GM19463 (cell line): ENCODE measurements around the gene ZCCHC12.
A peak's percentile ranks its signal among the peaks of the same experiment; 100 is the strongest.
"Not testable (repeated sequence)": the region's sequence is repeated elsewhere in the genome, so short reads cannot be mapped to it uniquely, and the experiment has no call there.

Source experiments
- ATAC-seq: cut with Tn5 transposase; IDR thresholded peaks from one replicate; pipeline ENCODE4 v1.9.1; 2021; ENCODE audit warnings: mild to moderate bottlenecking, moderate library complexity; ENCODE audit not compliant: unreplicated experiment

Gene ZCCHC12

GRCh38 chrX:118823263-118824172 is at the start of gene ZCCHC12:
Gene ZCCHC12, plus strand, starts transcription at chrX:118823824. Its CDS starts 1,421 bp downstream, at chrX:118825245.
- ATAC-seq = peak; percentile 86

DNA sequence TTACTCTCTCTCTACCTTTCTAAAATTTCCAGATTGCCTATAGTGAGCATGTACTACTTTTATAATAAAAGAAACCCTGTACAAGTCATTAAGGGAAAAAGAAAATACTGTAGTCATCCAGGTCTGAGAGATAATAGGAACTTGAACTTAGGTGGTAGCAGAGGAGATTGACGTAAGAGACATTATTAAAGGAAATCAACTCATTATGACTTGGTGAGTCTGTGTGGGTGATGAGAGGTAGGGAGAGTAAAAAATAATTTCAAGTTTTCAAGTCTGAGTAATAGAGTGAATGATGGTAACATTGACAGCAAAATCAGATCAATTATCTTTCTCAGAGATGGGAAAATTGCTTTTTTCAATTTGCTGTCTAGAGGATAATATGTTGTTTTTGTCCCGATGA is 44.0 kb upstream of the ZCCHC12 start:
- ATAC-seq = no peak

DNA sequence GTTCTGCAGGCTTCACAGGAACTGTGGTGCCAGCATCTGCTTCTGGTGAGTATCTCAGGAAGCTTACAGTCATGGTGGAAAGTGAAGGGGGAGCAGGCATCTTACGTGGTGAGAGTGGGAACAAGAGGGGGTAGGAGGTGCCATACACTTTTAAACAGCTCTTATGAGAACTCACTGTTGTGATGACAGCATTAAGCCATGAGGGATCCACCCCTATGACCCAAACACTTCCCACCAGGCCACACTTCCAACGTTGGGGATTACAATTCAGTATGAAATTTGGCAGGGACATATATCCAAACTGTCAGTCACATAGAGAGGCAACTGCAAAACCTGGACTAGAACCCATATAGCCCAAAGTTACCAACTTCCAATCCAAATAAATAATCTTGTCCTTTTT is 43.1 kb upstream of the ZCCHC12 start:
- ATAC-seq = no peak

- no peak for ATAC-seq
Observed at GRCh38 chrX:118780911-118781310, 42.7 kb upstream of the ZCCHC12 start.

DNA sequence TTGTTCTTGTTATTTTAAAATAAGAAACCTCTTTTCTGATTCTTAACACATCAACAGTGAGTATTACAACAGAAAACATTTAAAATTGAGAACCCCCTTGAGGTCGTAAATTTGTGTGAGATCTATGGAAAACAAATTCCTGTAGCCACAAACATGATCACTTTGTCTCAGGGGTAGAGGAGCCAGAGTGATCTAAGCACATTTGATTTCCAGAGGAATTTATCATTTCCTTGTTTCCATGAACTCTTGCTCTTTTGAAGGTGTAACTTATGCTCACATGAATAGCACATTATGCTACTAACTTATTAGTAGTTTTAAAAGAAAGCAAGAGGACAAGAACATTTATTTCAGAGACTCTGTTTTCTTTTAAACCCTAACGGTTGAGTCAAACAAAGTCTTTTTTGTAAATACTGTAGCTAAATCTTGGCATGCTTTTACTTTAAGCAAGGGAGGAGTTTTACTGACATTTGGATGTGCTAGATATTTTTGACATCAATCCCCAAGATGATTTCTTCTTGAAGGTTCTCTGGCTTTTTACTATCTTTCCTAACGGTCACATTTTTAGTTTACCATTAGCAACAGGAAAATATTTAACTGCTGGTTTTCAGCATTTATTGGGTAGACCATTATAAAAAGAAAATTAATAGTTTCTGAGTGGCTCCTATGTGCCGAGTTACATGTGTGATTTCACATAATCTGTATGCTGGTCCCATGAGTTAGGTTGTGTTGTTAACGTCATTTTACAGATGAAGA is 27.9 kb upstream of the ZCCHC12 start:
- no peak for ATAC-seq

GRCh38 chrX:118802857-118803256 is 20.8 kb upstream of the ZCCHC12 start:
- ATAC-seq = no peak

- no peak for ATAC-seq
Observed at GRCh38 chrX:118807151-118808017, 16.2 kb upstream of the ZCCHC12 start.

DNA sequence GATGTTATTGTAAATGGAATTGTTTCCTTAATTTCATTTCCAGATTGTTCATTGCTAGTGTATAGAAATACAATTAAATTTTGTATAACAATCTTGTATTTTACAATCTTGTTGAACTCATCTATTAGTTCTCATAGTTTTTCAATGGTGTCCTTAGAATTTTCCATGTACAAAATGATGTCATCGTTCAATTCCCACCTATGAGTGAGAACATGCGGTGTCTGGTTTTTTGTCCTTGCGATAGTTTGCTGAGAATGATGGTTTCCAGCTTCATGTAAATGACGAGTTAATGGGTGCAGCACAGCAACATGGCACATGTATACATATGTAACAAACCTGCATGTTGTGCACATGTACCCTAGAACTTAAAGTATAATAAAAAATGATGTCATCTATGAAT is 6.4 kb upstream of the ZCCHC12 start:
- not testable (repeated sequence) for ATAC-seq

- ATAC-seq = no peak
Observed at GRCh38 chrX:118824173-118824730, 628 bp downstream of the ZCCHC12 start.

DNA sequence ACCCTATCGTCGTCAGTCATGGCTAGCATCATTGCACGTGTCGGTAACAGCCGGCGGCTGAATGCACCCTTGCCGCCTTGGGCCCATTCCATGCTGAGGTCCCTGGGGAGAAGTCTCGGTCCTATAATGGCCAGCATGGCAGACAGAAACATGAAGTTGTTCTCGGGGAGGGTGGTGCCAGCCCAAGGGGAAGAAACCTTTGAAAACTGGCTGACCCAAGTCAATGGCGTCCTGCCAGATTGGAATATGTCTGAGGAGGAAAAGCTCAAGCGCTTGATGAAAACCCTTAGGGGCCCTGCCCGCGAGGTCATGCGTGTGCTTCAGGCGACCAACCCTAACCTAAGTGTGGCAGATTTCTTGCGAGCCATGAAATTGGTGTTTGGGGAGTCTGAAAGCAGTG is 1.6 kb downstream of the ZCCHC12 start:
- ATAC-seq = no peak

GRCh38 chrX:118839334-118839958 is 15.8 kb downstream of the ZCCHC12 start:
- ATAC-seq = peak; percentile 77

GRCh38 chrX:118847676-118848075 is 24.1 kb downstream of the ZCCHC12 start:
- ATAC-seq = no peak

- ATAC-seq = no peak
Observed at GRCh38 chrX:118853596-118853995, 30.0 kb downstream of the ZCCHC12 start.

GRCh38 chrX:118855681-118856310 is 32.2 kb downstream of the ZCCHC12 start:
- no peak for ATAC-seq

- ATAC-seq = no peak
Observed at GRCh38 chrX:118857006-118857405, 33.4 kb downstream of the ZCCHC12 start.

- no peak for ATAC-seq
Observed at GRCh38 chrX:118861338-118861737, 37.7 kb downstream of the ZCCHC12 start.

DNA sequence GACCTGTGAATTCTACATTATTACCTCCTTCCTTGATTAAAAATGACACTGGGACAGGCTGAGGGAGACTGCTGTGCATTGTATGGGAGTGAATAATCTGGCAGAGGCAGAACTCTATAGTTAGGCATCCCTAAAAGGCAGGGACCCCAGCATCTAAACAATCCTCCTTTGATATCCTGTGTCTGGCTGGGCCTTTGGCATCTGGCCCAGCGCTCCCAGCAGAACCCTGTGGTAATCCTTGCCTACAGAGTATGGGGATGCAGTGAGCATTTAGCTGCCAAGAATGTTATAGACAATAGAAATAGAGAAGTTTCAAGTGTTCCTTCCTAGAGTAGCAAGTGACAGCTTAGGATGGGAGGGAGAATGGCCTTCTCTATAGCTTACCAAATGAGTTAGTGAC is 38.5 kb downstream of the ZCCHC12 start:
- ATAC-seq = no peak

- ATAC-seq = no peak
Observed at GRCh38 chrX:118862979-118863378, 39.4 kb downstream of the ZCCHC12 start.

DNA sequence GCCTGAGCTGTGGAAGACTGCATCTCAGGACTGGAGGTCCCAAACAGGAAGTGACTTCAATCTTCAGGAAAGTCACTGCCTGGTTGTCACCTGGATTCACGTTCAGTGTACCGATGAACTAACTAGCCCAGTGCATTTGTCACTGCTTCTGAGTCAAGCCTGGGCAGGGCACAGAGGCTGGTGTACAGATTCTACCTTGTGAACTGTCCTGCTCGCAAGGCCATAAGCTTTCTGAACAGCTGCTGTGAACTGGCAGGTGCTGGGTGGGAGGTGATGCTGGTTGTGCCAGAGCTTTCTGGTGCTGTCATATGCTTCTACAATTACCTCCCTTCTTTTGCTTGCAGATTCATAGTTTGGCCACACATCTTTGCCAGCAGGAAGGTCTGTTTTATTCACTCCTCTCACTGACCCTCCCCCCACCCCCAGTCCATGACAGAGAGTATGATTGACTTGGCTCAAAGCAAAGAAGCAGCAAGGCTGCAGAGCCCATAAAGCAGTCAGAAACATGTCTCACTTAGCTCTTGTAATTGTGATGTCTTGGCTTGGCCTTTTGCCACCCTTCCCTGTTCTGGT is 40.5 kb downstream of the ZCCHC12 start:
- ATAC-seq = no peak
